ENCODE measurements around the gene DDX28.
A peak's percentile ranks its signal among the peaks of the same experiment; 100 is the strongest.
"Not testable (repeated sequence)": the region's sequence is repeated elsewhere in the genome, so short reads cannot be mapped to it uniquely, and the experiment has no call there.

The DDX28 gene

GRCh38 chr16:68019167-68019680 is 3.8 kb downstream of the DDX28 start:
- H3K4me1 Mint-ChIP-seq (ENCODE audit: low read depth) = peaks cover 13% of the 10 kb centered on the region
- H3K27me3 Mint-ChIP-seq (ENCODE audit: low read depth) = no peaks in the 10 kb centered on the region
- H3K27ac Mint-ChIP-seq = no peak overlapping the region
- H3K4me3 Mint-ChIP-seq = no peak overlapping the region
- H3K9me3 Mint-ChIP-seq = no peaks in the 10 kb centered on the region
- peaks cover 8% of the 10 kb centered on the region for H3K36me3 Mint-ChIP-seq (ENCODE audit: low read depth)

- no peaks in the 10 kb centered on the region for H3K27me3 Mint-ChIP-seq (ENCODE audit: low read depth)
- no peak within 1 kb of the TSS for H3K27ac Mint-ChIP-seq
- no peaks in the 10 kb centered on the region for H3K36me3 Mint-ChIP-seq (ENCODE audit: low read depth)
- H3K4me1 Mint-ChIP-seq (ENCODE audit: low read depth) = peaks cover 7% of the 10 kb centered on the region
- H3K9me3 Mint-ChIP-seq = no peaks in the 10 kb centered on the region
- H3K4me3 Mint-ChIP-seq = no peak within 1 kb of the TSS
These were observed 7.4 kb downstream of the DDX28 start, which contains the start of gene DPEP2NB for GRCh38 chr16:68015681-68016080. Gene DPEP2NB (minus strand): TSS chr16:68015911. CDS start chr16:68015770, 141 bp downstream.

- Mint-ChIP-seq H3K36me3 (ENCODE audit: low read depth) (no peaks in the 10 kb centered on the region), H3K4me1 (ENCODE audit: low read depth) (peaks cover 7% of the 10 kb centered on the region), H3K9me3 (no peaks in the 10 kb centered on the region), H3K27me3 (ENCODE audit: low read depth) (no peaks in the 10 kb centered on the region), H3K27ac (no peak overlapping the region), H3K4me3 (no peak overlapping the region)
These were observed 9.6 kb downstream of the DDX28 start for GRCh38 chr16:68013440-68013839.

GRCh38 chr16:68009872-68010271 is 13.2 kb downstream of the DDX28 start:
- not testable (repeated sequence) for H3K4me3 Mint-ChIP-seq; H3K27me3 Mint-ChIP-seq (ENCODE audit: low read depth); H3K9me3 Mint-ChIP-seq; H3K27ac Mint-ChIP-seq; H3K36me3 Mint-ChIP-seq (ENCODE audit: low read depth)
- H3K4me1 Mint-ChIP-seq (ENCODE audit: low read depth) = peaks cover 18% of the 10 kb centered on the region

- Mint-ChIP-seq H3K9me3 (no peaks in the 10 kb centered on the region), H3K4me3 (no peak overlapping the region), H3K27me3 (ENCODE audit: low read depth) (no peaks in the 10 kb centered on the region), H3K27ac (no peak overlapping the region), H3K36me3 (ENCODE audit: low read depth) (no peaks in the 10 kb centered on the region), H3K4me1 (ENCODE audit: low read depth) (peaks cover 18% of the 10 kb centered on the region)
These were observed 13.8 kb downstream of the DDX28 start for GRCh38 chr16:68009157-68009735.

GRCh38 chr16:68005786-68006286 is 17.2 kb downstream of the DDX28 start:
- H3K36me3 Mint-ChIP-seq (ENCODE audit: low read depth) = no peaks in the 10 kb centered on the region
- H3K4me1 Mint-ChIP-seq (ENCODE audit: low read depth) = peaks cover 12% of the 10 kb centered on the region
- peak overlapping the region; percentile 7 for H3K4me3 Mint-ChIP-seq
- no peaks in the 10 kb centered on the region for H3K27me3 Mint-ChIP-seq (ENCODE audit: low read depth)
- no peaks in the 10 kb centered on the region for H3K9me3 Mint-ChIP-seq
- H3K27ac Mint-ChIP-seq = peak overlapping the region; percentile 89

GRCh38 chr16:68005211-68005610 is 17.8 kb downstream of the DDX28 start:
- no peaks in the 10 kb centered on the region for H3K27me3 Mint-ChIP-seq (ENCODE audit: low read depth)
- peak overlapping the region; percentile 89 for H3K27ac Mint-ChIP-seq
- H3K36me3 Mint-ChIP-seq (ENCODE audit: low read depth) = no peaks in the 10 kb centered on the region
- H3K4me3 Mint-ChIP-seq = no peak overlapping the region
- H3K9me3 Mint-ChIP-seq = no peaks in the 10 kb centered on the region
- H3K4me1 Mint-ChIP-seq (ENCODE audit: low read depth) = peaks cover 17% of the 10 kb centered on the region

GRCh38 chr16:68003031-68003430 is 20.0 kb downstream of the DDX28 start:
- Mint-ChIP-seq H3K4me3 (no peak overlapping the region), H3K27ac (no peak overlapping the region)

GRCh38 chr16:68000450-68000849 is 22.6 kb downstream of the DDX28 start:
- Mint-ChIP-seq H3K4me3 (peak overlapping the region; percentile 74), H3K27ac (peak overlapping the region; percentile 82), H3K4me1 (ENCODE audit: low read depth) (peaks cover 29% of the 10 kb centered on the region), H3K36me3 (ENCODE audit: low read depth) (no peaks in the 10 kb centered on the region), H3K9me3 (no peaks in the 10 kb centered on the region), H3K27me3 (ENCODE audit: low read depth) (no peaks in the 10 kb centered on the region)

More at GRCh38 chr16:68003031-68003430, 20.0 kb downstream of the DDX28 start:
- no peaks in the 10 kb centered on the region for H3K9me3 Mint-ChIP-seq
- H3K4me1 Mint-ChIP-seq (ENCODE audit: low read depth) = peaks cover 34% of the 10 kb centered on the region
- no peaks in the 10 kb centered on the region for H3K36me3 Mint-ChIP-seq (ENCODE audit: low read depth)
- no peaks in the 10 kb centered on the region for H3K27me3 Mint-ChIP-seq (ENCODE audit: low read depth)

- Mint-ChIP-seq H3K9me3 (no peaks in the 10 kb centered on the region), H3K4me1 (ENCODE audit: low read depth) (peaks cover 32% of the 10 kb centered on the region), H3K36me3 (ENCODE audit: low read depth) (no peaks in the 10 kb centered on the region), H3K27ac (peak overlapping the region; percentile 82), H3K4me3 (peak overlapping the region; percentile 74), H3K27me3 (ENCODE audit: low read depth) (no peaks in the 10 kb centered on the region)
These were observed 23.0 kb downstream of the DDX28 start for GRCh38 chr16:67999985-68000384.

GRCh38 chr16:67998779-67999688 is 24.0 kb downstream of the DDX28 start, which contains the start of gene DPEP2:
Gene DPEP2 (minus strand): TSS chr16:67999484. CDS start chr16:67993212, 6,272 bp downstream.
- Mint-ChIP-seq H3K27ac (peak within 1 kb of the TSS; percentile 82), H3K4me1 (ENCODE audit: low read depth) (peaks cover 36% of the 10 kb centered on the region), H3K4me3 (peak within 1 kb of the TSS; percentile 74)
- H3K9me3 Mint-ChIP-seq; H3K27me3 Mint-ChIP-seq (ENCODE audit: low read depth); H3K36me3 Mint-ChIP-seq (ENCODE audit: low read depth): not testable (repeated sequence)

GRCh38 chr16:67998231-67998778 is 24.7 kb downstream of the DDX28 start:
- H3K27ac Mint-ChIP-seq; H3K9me3 Mint-ChIP-seq; H3K27me3 Mint-ChIP-seq (ENCODE audit: low read depth); H3K4me3 Mint-ChIP-seq; H3K36me3 Mint-ChIP-seq (ENCODE audit: low read depth): not testable (repeated sequence)
- H3K4me1 Mint-ChIP-seq (ENCODE audit: low read depth) = peaks cover 42% of the 10 kb centered on the region

GRCh38 chr16:67996666-67997065 is 26.4 kb downstream of the DDX28 start:
- Mint-ChIP-seq H3K4me1 (ENCODE audit: low read depth) (peaks cover 47% of the 10 kb centered on the region), H3K27ac (no peak overlapping the region), H3K9me3 (no peaks in the 10 kb centered on the region), H3K36me3 (ENCODE audit: low read depth) (no peaks in the 10 kb centered on the region), H3K27me3 (ENCODE audit: low read depth) (no peaks in the 10 kb centered on the region), H3K4me3 (no peak overlapping the region)

GRCh38 chr16:67995423-67995822 is 27.6 kb downstream of the DDX28 start:
- Mint-ChIP-seq H3K4me1 (ENCODE audit: low read depth) (peaks cover 44% of the 10 kb centered on the region), H3K27ac (peak overlapping the region; percentile 57), H3K9me3 (no peaks in the 10 kb centered on the region), H3K27me3 (ENCODE audit: low read depth) (no peaks in the 10 kb centered on the region), H3K36me3 (ENCODE audit: low read depth) (no peaks in the 10 kb centered on the region), H3K4me3 (peak overlapping the region; percentile 15)
